Neural crest cell (in vitro differentiated cells): Measurements from ENCODE around the gene OR2A12. TPM values are rescaled to one million over a fixed set of nuclear protein-coding genes. Genes with fewer than 3 reads are reported as not detected.

Source experiments
- DNase-seq: peaks from one replicate; pipeline ENCODE4 v3.0.0; 2021; ENCODE audit warnings: low read depth, mixed read lengths, low spot score
- H3K27ac Mint-ChIP-seq: one replicate; pipeline ENCODE4 v1.8.0; 2021; ENCODE audit warnings: mild to moderate bottlenecking, mixed read lengths; ENCODE audit not compliant: unreplicated experiment
- H3K27me3 Mint-ChIP-seq: 2 replicates; pipeline ENCODE4 v1.8.0; 2021; ENCODE audit warnings: low read depth, mild to moderate bottlenecking, mixed read lengths
- H3K36me3 Mint-ChIP-seq: 2 replicates; pipeline ENCODE4 v1.8.0; 2021; ENCODE audit warnings: low read depth, mild to moderate bottlenecking, mixed read lengths
- H3K4me1 Mint-ChIP-seq: 2 replicates; pipeline ENCODE4 v1.8.0; 2021; ENCODE audit warnings: mixed read lengths
- H3K4me3 Mint-ChIP-seq: one replicate; pipeline ENCODE4 v1.8.0; 2021; ENCODE audit warnings: mild to moderate bottlenecking, mixed read lengths
- H3K9me3 Mint-ChIP-seq: 2 replicates; pipeline ENCODE4 v1.8.0; 2021; ENCODE audit warnings: mixed read lengths
- total RNA-seq: library from RNA; stranded (reverse); gene quantifications from 2 replicates; pipeline ENCODE4 v1.2.1, GENCODE V29; 2021
- TF ChIP-seq, protein P1 (sequence below): fragments of 200-600 bp; sonication (generic); conservative IDR thresholded peaks from 2 replicates; pipeline ENCODE4 v1.5.0; 2021; ENCODE audit warnings: antibody characterized with exemption, mild to moderate bottlenecking

The OR2A12 gene
- total RNA-seq, 1 donor from 2014 or later = not detected

DNA sequence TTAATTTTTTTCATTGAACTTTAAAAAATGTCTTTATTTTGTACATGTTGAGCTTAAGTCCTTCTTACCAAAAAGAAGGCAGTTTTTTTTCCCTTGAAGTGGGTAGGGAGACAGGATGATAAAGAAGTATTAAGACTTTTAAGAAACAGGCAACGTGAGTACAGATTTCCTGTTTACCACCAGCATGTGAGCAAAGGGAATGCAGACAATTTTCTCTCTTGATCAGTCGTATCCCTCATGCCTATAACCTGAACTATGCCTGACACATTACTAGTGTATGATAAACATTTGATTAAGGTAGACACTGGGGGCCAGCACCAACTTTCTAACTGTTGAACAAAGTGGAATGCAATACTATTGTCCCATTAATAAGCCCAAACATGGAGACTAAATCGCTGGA, 14.5 kb downstream of the OR2A12 start:
- peaks cover 7% of the 10 kb centered on the region for H3K9me3 Mint-ChIP-seq
- H3K4me1 Mint-ChIP-seq = no peaks in the 10 kb centered on the region
- no peak for DNase-seq
- H3K36me3 Mint-ChIP-seq = no peaks in the 10 kb centered on the region
- no peak overlapping the region for H3K27ac Mint-ChIP-seq
- no peak overlapping the region for H3K4me3 Mint-ChIP-seq
- TF ChIP-seq, protein P1, sequence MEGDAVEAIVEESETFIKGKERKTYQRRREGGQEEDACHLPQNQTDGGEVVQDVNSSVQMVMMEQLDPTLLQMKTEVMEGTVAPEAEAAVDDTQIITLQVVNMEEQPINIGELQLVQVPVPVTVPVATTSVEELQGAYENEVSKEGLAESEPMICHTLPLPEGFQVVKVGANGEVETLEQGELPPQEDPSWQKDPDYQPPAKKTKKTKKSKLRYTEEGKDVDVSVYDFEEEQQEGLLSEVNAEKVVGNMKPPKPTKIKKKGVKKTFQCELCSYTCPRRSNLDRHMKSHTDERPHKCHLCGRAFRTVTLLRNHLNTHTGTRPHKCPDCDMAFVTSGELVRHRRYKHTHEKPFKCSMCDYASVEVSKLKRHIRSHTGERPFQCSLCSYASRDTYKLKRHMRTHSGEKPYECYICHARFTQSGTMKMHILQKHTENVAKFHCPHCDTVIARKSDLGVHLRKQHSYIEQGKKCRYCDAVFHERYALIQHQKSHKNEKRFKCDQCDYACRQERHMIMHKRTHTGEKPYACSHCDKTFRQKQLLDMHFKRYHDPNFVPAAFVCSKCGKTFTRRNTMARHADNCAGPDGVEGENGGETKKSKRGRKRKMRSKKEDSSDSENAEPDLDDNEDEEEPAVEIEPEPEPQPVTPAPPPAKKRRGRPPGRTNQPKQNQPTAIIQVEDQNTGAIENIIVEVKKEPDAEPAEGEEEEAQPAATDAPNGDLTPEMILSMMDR = no peak
- peaks cover 5% of the 10 kb centered on the region for H3K27me3 Mint-ChIP-seq

DNA sequence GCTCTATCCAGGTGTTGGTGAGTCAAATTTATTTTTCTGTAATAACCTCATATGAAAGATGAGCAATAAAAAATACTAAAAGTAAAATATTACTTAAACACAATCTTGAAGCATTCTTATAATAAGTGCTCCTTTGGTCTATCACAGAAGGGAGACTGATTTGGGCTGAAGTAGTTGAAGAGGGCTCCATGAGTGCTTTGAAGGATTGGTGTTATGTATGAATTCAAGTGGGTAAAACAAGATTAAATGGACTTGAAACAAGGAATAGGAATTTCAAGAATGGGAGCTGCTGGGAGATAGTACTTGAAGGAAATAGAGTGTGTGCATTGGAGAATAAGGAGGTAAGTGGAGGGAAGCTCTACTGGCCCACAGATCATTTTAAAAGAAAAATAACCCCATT, 16.0 kb downstream of the OR2A12 start:
- H3K27ac Mint-ChIP-seq = no peak overlapping the region

DNA sequence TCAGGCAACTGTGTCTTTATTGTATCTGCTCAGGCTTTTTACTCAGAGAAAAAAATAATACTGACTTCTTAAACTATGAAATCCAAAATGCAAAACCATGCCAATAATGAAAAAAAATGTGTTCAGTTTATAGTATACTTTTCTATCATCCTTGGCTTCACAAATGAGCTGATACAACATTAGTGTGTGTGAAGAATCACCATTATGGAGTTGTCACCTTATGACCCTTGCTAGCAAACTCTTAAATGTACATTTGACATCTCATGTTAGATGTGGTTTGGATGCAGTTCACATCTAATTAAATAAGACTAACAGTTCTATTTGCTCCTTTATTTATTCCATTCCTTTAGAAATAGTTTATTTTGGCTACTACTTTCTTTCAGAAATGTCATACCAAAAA, 19.1 kb downstream of the OR2A12 start:
- no peaks in the 10 kb centered on the region for H3K4me1 Mint-ChIP-seq
- H3K27me3 Mint-ChIP-seq = peaks cover 5% of the 10 kb centered on the region
- no peaks in the 10 kb centered on the region for H3K9me3 Mint-ChIP-seq
- H3K27ac Mint-ChIP-seq = no peak overlapping the region
- TF ChIP-seq, protein P1 = no peak
- no peaks in the 10 kb centered on the region for H3K36me3 Mint-ChIP-seq
- DNase-seq = no peak
- H3K4me3 Mint-ChIP-seq = no peak overlapping the region

More for the DNA sequence above, 16.0 kb downstream of the OR2A12 start:
- H3K4me3 Mint-ChIP-seq = no peak overlapping the region
- no peaks in the 10 kb centered on the region for H3K36me3 Mint-ChIP-seq
- H3K4me1 Mint-ChIP-seq = no peaks in the 10 kb centered on the region
- H3K9me3 Mint-ChIP-seq = peaks cover 4% of the 10 kb centered on the region
- DNase-seq = no peak
- TF ChIP-seq, protein P1 = no peak
- peaks cover 5% of the 10 kb centered on the region for H3K27me3 Mint-ChIP-seq

DNA sequence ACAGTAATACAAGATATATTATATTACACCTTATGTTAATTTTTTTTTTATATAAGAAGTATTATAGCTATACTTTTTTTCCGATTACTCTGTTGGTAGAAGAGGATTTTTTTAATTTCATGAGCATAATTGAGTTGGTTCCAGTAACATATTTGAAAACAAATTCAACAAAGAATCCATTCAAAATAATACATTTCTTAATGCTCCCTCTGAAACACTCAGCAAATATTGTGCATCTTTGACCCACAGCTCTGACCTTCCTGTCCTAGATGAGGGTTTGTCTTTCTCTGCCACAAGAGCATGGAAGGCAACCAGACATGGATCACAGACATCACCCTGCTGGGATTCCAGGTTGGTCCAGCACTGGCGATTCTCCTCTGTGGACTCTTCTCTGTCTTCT, 23.2 kb downstream of the OR2A12 start, which contains the start of gene OR2A2:
Gene OR2A2, plus strand, starts transcription at position 301 of the 400 bp plus-strand sequence. Its CDS starts 0 bp downstream, at position 301.
- peaks cover 11% of the 10 kb centered on the region for H3K27me3 Mint-ChIP-seq
- H3K4me3 Mint-ChIP-seq = no peak within 1 kb of the TSS
- H3K9me3 Mint-ChIP-seq = no peaks in the 10 kb centered on the region
- no peaks in the 10 kb centered on the region for H3K4me1 Mint-ChIP-seq
- DNase-seq = no peak
- H3K36me3 Mint-ChIP-seq = no peaks in the 10 kb centered on the region
- TF ChIP-seq, protein P1 = no peak
- H3K27ac Mint-ChIP-seq = no peak within 1 kb of the TSS

DNA sequence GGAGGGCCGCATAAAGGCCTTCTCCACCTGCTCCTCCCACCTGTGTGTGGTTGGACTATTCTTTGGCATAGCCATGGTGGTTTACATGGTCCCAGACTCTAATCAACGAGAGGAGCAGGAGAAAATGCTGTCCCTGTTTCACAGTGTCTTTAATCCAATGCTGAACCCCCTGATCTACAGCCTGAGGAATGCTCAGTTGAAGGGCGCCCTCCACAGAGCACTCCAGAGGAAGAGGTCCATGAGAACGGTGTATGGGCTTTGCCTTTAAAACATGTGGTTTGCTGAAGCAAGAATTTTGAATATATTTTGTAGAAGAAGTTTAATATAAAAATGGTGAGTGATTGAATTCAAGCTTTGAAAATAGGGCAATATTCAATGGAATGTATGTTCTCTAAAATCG, 24.2 kb downstream of the OR2A12 start:
- H3K27ac Mint-ChIP-seq = no peak overlapping the region
- TF ChIP-seq, protein P1 = no peak
- H3K4me1 Mint-ChIP-seq = no peaks in the 10 kb centered on the region
- peaks cover 11% of the 10 kb centered on the region for H3K27me3 Mint-ChIP-seq
- H3K9me3 Mint-ChIP-seq = no peaks in the 10 kb centered on the region
- no peaks in the 10 kb centered on the region for H3K36me3 Mint-ChIP-seq
- no peak overlapping the region for H3K4me3 Mint-ChIP-seq
- DNase-seq = no peak

DNA sequence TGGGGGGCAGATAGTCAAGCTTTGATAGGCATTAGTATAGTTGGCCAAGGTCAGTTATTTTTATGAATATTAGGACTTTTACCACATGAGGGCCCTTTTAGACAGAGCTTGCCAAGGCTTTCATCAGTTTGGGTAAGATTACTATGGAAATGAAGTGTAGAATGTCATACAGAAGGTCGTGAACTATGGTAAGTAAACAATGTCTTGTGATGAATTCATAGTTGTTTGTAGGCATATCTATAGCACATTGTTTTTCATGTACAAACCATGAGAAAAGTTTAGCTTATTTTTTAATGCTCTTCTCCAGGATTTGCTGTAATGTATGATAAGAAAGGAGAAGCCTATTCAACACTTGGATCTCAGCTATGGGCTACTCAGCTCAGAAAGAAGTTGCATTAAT, 27.6 kb downstream of the OR2A12 start:
- no peak for DNase-seq
- Mint-ChIP-seq H3K27me3 (peaks cover 11% of the 10 kb centered on the region), H3K36me3 (no peaks in the 10 kb centered on the region), H3K4me1 (no peaks in the 10 kb centered on the region), H3K4me3 (no peak overlapping the region), H3K27ac (no peak overlapping the region), H3K9me3 (no peaks in the 10 kb centered on the region)
- TF ChIP-seq, protein P1 = no peak
